Keratinocyte (primary cell): ENCODE results near the gene ELMO3.

Source experiments
- CTCF ChIP-seq, 3 experiments: IDR thresholded peaks in 1 of 3; conservative IDR thresholded peaks in 1 of 3; optimal IDR thresholded peaks in 1 of 3; 2 replicates in 2 of 3; 3 replicates in 1 of 3; pipeline versions ENCODE3 to v1.5.1; 2011; ENCODE audit warnings: low read length in 3 of 3, mild to moderate bottlenecking in 3 of 3, moderate library complexity in 2 of 3, control low read depth in 1 of 3, inconsistent platforms in 1 of 3; ENCODE audit not compliant: insufficient read depth in 2 of 3; ENCODE audit errors: extremely low read depth in 1 of 3
- EZH2 ChIP-seq: IDR thresholded peaks from one replicate; pipeline ENCODE4 v1.6.1; 2012; ENCODE audit warnings: inconsistent platforms, mild to moderate bottlenecking, low read length, moderate library complexity

DNA sequence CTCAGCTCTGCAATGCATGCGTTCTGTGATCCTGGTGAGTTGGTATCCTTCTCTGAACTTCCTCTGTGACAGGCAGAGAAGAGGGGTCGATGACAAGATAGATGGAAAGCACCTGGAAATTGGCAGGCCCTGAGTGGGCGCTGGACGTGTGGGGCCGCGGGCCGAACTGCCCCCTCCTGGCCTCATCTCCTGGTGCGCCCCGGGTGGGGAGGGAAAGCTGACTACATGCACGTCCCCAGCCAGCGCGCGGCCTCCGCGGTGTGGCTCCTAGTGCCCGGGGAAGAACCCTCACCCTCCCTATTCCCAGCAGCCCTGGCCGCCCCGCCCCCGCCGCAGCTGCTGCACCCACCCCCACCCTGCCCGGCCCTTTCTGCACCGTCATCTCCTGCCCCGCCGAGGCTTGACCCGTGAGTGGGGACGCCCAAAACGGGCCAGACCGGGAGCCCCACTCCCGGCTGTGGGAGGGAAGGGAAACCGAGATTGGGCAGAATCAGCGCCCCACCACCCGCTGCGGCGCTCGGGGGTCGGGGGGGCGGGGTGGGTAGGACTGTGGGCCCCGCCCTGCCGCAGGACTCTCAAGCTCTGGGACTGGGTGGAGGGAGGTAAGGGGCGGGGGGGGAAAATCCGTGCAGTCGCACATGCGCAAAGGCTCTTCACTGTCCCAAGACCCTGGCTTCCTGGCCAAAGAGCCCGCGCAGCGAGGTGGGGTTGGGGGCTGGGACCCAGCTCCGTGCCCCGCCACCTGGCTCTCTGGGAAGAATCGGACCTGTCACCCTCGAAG is 28.6 kb upstream of the ELMO3 start, which contains the start of gene NOL3:
- TF ChIP-seq CTCF (optimal IDR thresholded peaks at IDR 0.05 in 1 of 3, IDR thresholded peaks at IDR 0.05 in 1 of 3, conservative IDR thresholded peaks at IDR 0.05 in 1 of 3; ENCODE audit: extremely low read depth in 1 of 3, insufficient read depth in 2 of 3, low read length in 3 of 3) (no peak), EZH2 (no peak)
